GM12878 (cell line): Measurements from ENCODE around the gene TMEM207. TPM values are rescaled to one million over a fixed set of nuclear protein-coding genes. Genes with fewer than 3 reads are reported as not detected.
"Not testable (repeated sequence)": the region's sequence is repeated elsewhere in the genome, so short reads cannot be mapped to it uniquely, and the experiment has no call there.

Experiments
- ATAC-seq: fragments of 200-7000 bp; cut with Tn5 transposase; 3 replicates; pipeline ENCODE4 v1.9.1; 2020; ENCODE audit warnings: mild to moderate bottlenecking, moderate library complexity
- BruUV-seq: library from RNA; stranded (reverse); fragments of 400-500 nt; replicated peaks from 2 replicates; lab custom pipeline; 2021; lab: Mats Ljungman, UMichigan
- CTCF ChIA-PET: fragments of 300-600 bp; sonication (Branson Sonifier 250); formaldehyde crosslinking; extraction: SDS; loops from one replicate; lab custom pipeline; 2021; ENCODE audit warnings: inconsistent platforms; lab: Yijun Ruan, JAX
- POLR2A ChIA-PET: fragments of 350-600 bp; formaldehyde crosslinking; extraction: SDS; loops from one replicate; lab custom pipeline; 2021; ENCODE audit warnings: inconsistent platforms; lab: Charles Lee
- RAD21 ChIA-PET: fragments of 300-600 bp; sonication (Branson Sonifier 250); formaldehyde crosslinking; loops from one replicate; lab custom pipeline; 2023; ENCODE audit warnings: antibody characterized with exemption; ENCODE audit not compliant: unreplicated experiment; lab: Charles Lee
- SMC1A ChIA-PET: fragments of 300-600 bp; sonication (Branson Sonifier 250); formaldehyde crosslinking; loops from one replicate; lab custom pipeline; 2023; ENCODE audit not compliant: unreplicated experiment, uncharacterized antibody; lab: Charles Lee
- DNase-seq: peaks from one replicate; pipeline ENCODE4 v3.0.0-alpha.2; 2011; ENCODE audit warnings: low read depth, low spot score
- FAIRE-seq: peaks from 3 replicates; lab custom pipeline; 2011; peaks lifted over from hg19 to GRCh38; lab: Jason Lieb, UNC
- H2AFZ ChIP-seq: 2 replicates; pipeline ENCODE4 v1.6.0; 2011; ENCODE audit warnings: low read depth, low read length, control low read depth; ENCODE audit not compliant: control insufficient read depth
- H3K27ac ChIP-seq: 2 replicates; pipeline ENCODE4 v1.5.1; 2011; ENCODE audit warnings: control low read depth; ENCODE audit not compliant: control insufficient read depth, insufficient read depth
- H3K27me3 ChIP-seq, 2 experiments: replicated peaks in 1 of 2; 2 replicates each; pipeline versions ENCODE4 v1.6.0 to v1.6.1; 2011; ENCODE audit warnings: low read length in 1 of 2; ENCODE audit not compliant: control insufficient read depth in 2 of 2, insufficient read depth in 2 of 2
- H3K36me3 ChIP-seq, 2 experiments: 2 replicates each; pipeline ENCODE4 v1.5.1; 2011; ENCODE audit warnings: low read length in 1 of 2; ENCODE audit not compliant: control insufficient read depth in 2 of 2, insufficient read depth in 2 of 2
- H3K4me1 ChIP-seq: 2 replicates; pipeline ENCODE4 v1.6.1; 2011; ENCODE audit warnings: mild to moderate bottlenecking, low read length, moderate library complexity, mixed read lengths; ENCODE audit not compliant: control insufficient read depth, insufficient read depth
- H3K4me2 ChIP-seq: 2 replicates; pipeline ENCODE4 v1.6.0; 2011; ENCODE audit warnings: control low read depth; ENCODE audit not compliant: control insufficient read depth, insufficient read depth
- H3K4me3 ChIP-seq: fragments of 200-600 bp; sonication (generic); 2 replicates; pipeline ENCODE4 v1.5.1; 2016
- H3K79me2 ChIP-seq: 2 replicates; pipeline ENCODE4 v1.6.0; 2011; ENCODE audit warnings: low read length; ENCODE audit not compliant: control insufficient read depth, insufficient read depth
- H3K9ac ChIP-seq: 2 replicates; pipeline ENCODE4 v1.8.0; 2011; ENCODE audit warnings: low read length, control low read depth, mixed read lengths; ENCODE audit not compliant: control insufficient read depth, insufficient read depth
- H3K9me3 ChIP-seq: replicated peaks from 3 replicates; pipeline ENCODE4 v1.5.1; 2011; ENCODE audit warnings: mild to moderate bottlenecking, low read length; ENCODE audit not compliant: control insufficient read depth, insufficient read depth
- H4K20me1 ChIP-seq: 2 replicates; pipeline ENCODE4 v1.6.0; 2011; ENCODE audit not compliant: control insufficient read depth, insufficient read depth
- CBX5 ChIP-seq: sonication (generic); IDR thresholded peaks from 2 replicates; pipeline ENCODE4 v1.6.1; 2016; ENCODE audit warnings: low read depth, moderate library complexity, mild to moderate bottlenecking, inconsistent platforms
- CHD1 ChIP-seq: IDR thresholded peaks from 2 replicates; pipeline ENCODE4 v1.6.1; 2012; ENCODE audit warnings: low read depth, low read length, improper control_type of control experiment
- GATAD2B ChIP-seq: fragments of 450-650 bp; conservative IDR thresholded peaks from 2 replicates; pipeline ENCODE4 v1.6.1; 2017; ENCODE audit warnings: low read depth, mild to moderate bottlenecking, moderate library complexity
- HCFC1 ChIP-seq: fragments of 150-350 bp; IDR thresholded peaks from 2 replicates; pipeline ENCODE4 v1.6.1; 2014; ENCODE audit warnings: low read length
- JUNB ChIP-seq: IDR thresholded peaks from 2 replicates; pipeline ENCODE4 v1.6.1; 2016; ENCODE audit warnings: antibody characterized with exemption, mild to moderate bottlenecking
- MXI1 ChIP-seq: fragments of 150-350 bp; IDR thresholded peaks from 2 replicates; pipeline ENCODE4 v1.6.1; 2011; ENCODE audit warnings: low read depth, mild to moderate bottlenecking, inconsistent platforms, low read length, improper control_type of control experiment
- RAD21 ChIP-seq: IDR thresholded peaks from 2 replicates; pipeline ENCODE4 v1.6.1; 2011; ENCODE audit warnings: mild to moderate bottlenecking, low read depth, low read length, moderate library complexity; ENCODE audit not compliant: insufficient read depth
- RUNX3 ChIP-seq: IDR thresholded peaks from 2 replicates; pipeline ENCODE4 v1.6.1; 2012; ENCODE audit warnings: low read length, inconsistent platforms
- SP1 ChIP-seq: IDR thresholded peaks from one replicate; pipeline ENCODE4 v1.6.1; 2011; ENCODE audit warnings: low read depth, low read length
- YBX1 ChIP-seq: fragments of 450-650 bp; IDR thresholded peaks from 2 replicates; pipeline ENCODE4 v1.6.1; 2016; ENCODE audit warnings: antibody characterized with exemption
- ZBED1 ChIP-seq: IDR thresholded peaks from 2 replicates; pipeline ENCODE4 v1.6.1; 2016; ENCODE audit warnings: borderline replicate concordance
- WGBS: methylation state at CpG from one replicate; pipeline ENCODE4 v1.1.6; 2016; ENCODE audit warnings: low lambda C conversion rate; ENCODE audit not compliant: insufficient replicate concordance, insufficient coverage; ENCODE audit errors: missing lambda C conversion rate; 5-methylcytosine and 5-hydroxymethylcytosine counted together
- in situ Hi-C: fragments of 300-500 bp; cut with MboI; formaldehyde crosslinking; loops from 9 replicates; pipeline ENCODE4 v1.14.3; 2018; ENCODE audit warnings: mixed read lengths
- intact Hi-C: fragments of 100-400 bp; cut with micrococcal nuclease; formaldehyde crosslinking; loops from one replicate; pipeline ENCODE4 v1.14.2; 2022; ENCODE audit not compliant: unreplicated experiment
- polyA plus RNA-seq, 11 experiments: library from polyadenylated mRNA; depleted of rRNA in 4 of 11; unstranded in 6 of 11; stranded (reverse) in 5 of 11; fragments of >200 nt; fragmentation: Nextera tagmentation in 4 of 11; fragmentation: Illumina TruSeq in 1 of 11; extraction: Ambion mirVana in 4 of 11; extraction: Trizol in 1 of 11; gene quantifications; 1 replicate in 1 of 11; 2 replicates in 10 of 11; pipeline versions ENCODE4 v1.2.1 to v1.2.3, GENCODE V29; 2011 to 2016; ENCODE audit warnings: inconsistent platforms in 2 of 11, missing spikeins in 2 of 11, low read depth in 1 of 11
- total RNA-seq, 4 experiments: library from RNA; depleted of rRNA in 3 of 4; stranded (reverse); fragments of >200 nt in 3 of 4; fragmentation: Illumina TruSeq in 1 of 4; extraction: Trizol in 1 of 4; gene quantifications; 2 replicates each; pipeline versions ENCODE4 v1.2.1 to v1.2.3, GENCODE V29; 2013 to 2021
- TF ChIP-seq, protein P1 (sequence below): IDR thresholded peaks from 2 replicates; pipeline ENCODE4 v1.6.1; 2012; ENCODE audit warnings: low read depth, low read length, improper control_type of control experiment
- TF ChIP-seq, protein P2 (sequence below): IDR thresholded peaks from 2 replicates; pipeline ENCODE4 v1.6.1; 2011; ENCODE audit warnings: borderline replicate concordance, low read depth, mild to moderate bottlenecking, moderate library complexity, mixed read lengths, low read length; ENCODE audit not compliant: insufficient read depth; ENCODE audit errors: extremely low read length
- TF ChIP-seq, protein P3 (sequence below): IDR thresholded peaks from 2 replicates; pipeline ENCODE4 v1.6.1; 2012; ENCODE audit warnings: low read depth, low read length, improper control_type of control experiment

TMEM207 gene
- total and polyA plus RNA-seq, 10 of the 15 experiments (the other 5 are each of a cell fraction or from before 2014, with no cell fraction given) = not detected

DNA sequence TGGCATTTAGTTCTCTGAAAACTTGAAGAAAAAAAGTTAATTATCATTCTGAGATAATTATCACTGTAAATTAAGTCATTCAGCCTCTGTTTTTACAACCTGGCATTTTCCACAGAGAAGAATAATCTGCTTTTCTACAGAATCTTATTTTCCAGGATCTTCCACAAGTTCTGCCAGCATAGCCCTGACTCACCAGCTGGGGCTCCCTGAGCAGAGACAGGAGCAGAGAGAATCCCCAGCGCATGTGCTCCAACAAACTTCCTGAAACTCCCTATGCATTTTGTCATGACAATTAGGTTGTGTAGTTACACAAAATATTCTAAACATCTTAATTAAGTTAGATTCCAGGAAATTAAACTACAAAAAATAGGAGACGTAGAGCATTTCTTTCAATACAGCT, 32.1 kb upstream of the TMEM207 start (continued):
- TF ChIP-seq SP1 (no peak), MXI1 (no peak), YBX1 (no peak), RUNX3 (no peak), RAD21 (no peak), HCFC1 (no peak), CBX5 (no peak), ZBED1 (no peak), JUNB (no peak), CHD1 (no peak), GATAD2B (no peak)
- TF ChIP-seq, protein P1, sequence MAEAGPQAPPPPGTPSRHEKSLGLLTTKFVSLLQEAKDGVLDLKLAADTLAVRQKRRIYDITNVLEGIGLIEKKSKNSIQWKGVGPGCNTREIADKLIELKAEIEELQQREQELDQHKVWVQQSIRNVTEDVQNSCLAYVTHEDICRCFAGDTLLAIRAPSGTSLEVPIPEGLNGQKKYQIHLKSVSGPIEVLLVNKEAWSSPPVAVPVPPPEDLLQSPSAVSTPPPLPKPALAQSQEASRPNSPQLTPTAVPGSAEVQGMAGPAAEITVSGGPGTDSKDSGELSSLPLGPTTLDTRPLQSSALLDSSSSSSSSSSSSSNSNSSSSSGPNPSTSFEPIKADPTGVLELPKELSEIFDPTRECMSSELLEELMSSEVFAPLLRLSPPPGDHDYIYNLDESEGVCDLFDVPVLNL = no peak
- TF ChIP-seq, protein P2, sequence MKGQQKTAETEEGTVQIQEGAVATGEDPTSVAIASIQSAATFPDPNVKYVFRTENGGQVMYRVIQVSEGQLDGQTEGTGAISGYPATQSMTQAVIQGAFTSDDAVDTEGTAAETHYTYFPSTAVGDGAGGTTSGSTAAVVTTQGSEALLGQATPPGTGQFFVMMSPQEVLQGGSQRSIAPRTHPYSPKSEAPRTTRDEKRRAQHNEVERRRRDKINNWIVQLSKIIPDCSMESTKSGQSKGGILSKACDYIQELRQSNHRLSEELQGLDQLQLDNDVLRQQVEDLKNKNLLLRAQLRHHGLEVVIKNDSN = no peak
- TF ChIP-seq, protein P3, sequence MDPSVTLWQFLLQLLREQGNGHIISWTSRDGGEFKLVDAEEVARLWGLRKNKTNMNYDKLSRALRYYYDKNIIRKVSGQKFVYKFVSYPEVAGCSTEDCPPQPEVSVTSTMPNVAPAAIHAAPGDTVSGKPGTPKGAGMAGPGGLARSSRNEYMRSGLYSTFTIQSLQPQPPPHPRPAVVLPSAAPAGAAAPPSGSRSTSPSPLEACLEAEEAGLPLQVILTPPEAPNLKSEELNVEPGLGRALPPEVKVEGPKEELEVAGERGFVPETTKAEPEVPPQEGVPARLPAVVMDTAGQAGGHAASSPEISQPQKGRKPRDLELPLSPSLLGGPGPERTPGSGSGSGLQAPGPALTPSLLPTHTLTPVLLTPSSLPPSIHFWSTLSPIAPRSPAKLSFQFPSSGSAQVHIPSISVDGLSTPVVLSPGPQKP = no peak

GRCh38 chr3:190473261-190473660, 23.6 kb upstream of the TMEM207 start:
- H3K36me3 ChIP-seq, H3K9ac ChIP-seq, RAD21 ChIA-PET, FAIRE-seq, H3K4me2 ChIP-seq, H3K27me3 ChIP-seq, SMC1A ChIA-PET, H3K79me2 ChIP-seq, BruUV-seq, intact Hi-C loops, POLR2A ChIA-PET, CTCF ChIA-PET, DNase-seq, H3K27ac ChIP-seq, ATAC-seq, H3K4me3 ChIP-seq, in situ Hi-C loops, H3K9me3 ChIP-seq, H2AFZ ChIP-seq, H4K20me1 ChIP-seq, H3K4me1 ChIP-seq: not testable (repeated sequence)
- 87% methylated on average over 14 of the region's 25 CpGs for WGBS
